HG02588 (cell line): ENCODE results near the gene GLRX5.
"Not testable (repeated sequence)": the region's sequence is repeated elsewhere in the genome, so short reads cannot be mapped to it uniquely, and the experiment has no call there.

Experiments used
- ATAC-seq: cut with Tn5 transposase; IDR thresholded peaks from one replicate; pipeline ENCODE4 v1.9.1; 2021; ENCODE audit warnings: mild to moderate bottlenecking, moderate library complexity; ENCODE audit not compliant: unreplicated experiment

Gene GLRX5

DNA sequence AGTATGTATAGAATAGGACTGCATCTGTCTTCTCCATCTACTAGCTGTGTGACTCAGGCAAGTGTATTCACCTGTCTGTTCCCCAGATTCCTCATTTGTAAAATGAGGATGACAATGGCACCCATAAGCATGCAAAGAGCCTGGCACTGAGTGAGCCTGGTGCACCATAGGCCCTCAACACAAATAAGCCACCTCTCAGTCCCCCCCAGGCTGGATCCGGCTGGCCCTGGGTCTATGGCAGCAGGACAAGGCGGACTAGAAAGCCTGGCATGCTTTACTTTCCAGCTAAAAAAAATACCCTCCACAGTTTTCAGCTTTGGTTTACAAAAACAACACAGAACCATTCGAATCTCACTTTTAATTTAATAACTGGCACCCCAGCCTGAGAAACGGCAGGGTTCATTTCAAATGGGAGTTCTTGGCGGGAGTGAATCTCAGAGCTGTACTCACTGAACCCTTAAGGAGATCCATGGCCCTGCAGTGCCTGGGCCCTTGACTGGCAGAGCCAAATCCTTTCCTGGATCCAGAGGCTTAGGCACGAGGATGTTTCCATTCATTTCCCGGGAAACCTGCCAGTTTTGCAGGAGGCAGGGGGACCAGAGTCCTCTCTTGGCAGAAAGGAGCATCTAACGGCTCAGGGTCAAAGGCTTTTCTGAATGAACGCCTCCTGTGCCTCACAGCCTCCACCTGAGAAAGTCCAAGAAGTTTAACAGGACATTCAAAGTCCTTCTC lies 36.1 kb upstream of the GLRX5 start:
- ATAC-seq = no peak

DNA sequence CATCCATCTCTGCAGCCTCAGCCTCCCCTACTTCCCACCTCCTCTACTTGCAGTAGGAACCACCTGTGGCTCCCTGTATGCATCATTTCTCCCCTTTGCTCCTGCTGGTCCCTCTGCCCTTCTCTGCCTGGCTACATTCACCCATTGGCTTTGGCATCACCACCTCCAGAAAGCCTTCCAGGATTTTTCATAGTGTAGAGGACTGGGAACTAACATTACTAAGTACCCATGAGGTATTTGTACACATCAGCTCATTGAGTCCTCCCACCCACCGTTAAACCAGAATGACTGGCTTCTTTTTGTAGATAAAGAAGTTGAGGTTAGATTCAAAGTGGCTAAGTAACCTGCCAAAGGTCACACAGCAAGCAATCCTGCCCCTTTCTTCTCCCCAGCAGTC lies 35.5 kb upstream of the GLRX5 start:
- ATAC-seq = no peak

DNA sequence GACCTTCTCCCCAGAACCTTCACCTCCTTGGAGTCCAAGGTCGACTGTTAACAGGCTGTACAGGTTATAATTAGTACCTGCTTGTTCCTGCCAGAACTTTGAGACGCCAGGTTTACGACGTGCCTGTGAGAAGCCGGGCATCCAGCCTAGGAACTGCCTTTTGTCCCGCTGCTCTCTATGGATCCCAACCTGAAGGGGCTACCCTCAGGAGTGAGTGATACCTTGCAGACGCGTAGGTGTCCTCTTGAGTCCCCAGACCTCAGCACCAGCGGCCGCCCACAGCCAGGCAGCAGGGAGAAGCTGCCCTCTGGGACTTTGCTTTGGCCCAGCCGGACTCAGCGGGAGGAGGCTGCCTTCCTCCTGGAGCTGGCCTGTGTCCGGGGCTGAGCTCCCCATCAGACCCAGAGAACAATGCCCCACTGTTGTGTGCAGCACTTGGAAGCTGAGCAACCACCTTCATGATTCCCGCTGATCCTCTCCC lies 34.6 kb upstream of the GLRX5 start:
- no peak for ATAC-seq

DNA sequence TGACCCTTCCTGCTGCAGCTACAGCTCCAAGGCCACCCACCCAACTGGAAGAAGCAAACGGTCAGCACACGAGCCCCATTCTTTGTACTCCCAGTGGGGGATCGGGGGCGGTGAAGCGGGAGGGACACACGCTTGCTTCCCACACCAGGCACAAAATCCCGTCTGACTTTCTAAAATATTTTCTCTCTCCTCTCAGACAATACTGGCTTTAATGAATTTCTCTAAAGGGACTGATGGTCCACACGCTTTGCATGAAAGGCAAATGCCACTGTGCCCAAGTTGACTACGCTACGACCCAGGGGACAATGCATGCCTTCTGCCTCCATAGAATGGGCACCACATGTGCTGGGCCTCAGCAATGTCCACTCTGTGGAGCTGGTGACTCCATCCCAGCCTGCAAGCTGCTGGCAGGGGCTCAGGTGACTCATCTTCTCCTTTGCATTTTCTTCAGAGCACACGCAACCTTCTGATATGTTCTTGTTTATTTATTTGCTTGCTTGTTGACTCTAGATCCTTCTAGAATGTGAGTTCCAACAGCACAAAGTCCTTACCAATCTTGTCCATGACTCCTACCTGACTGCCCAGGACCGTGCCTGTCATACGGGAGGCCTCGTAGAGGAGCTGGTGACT lies 34.0 kb upstream of the GLRX5 start:
- no peak for ATAC-seq

DNA sequence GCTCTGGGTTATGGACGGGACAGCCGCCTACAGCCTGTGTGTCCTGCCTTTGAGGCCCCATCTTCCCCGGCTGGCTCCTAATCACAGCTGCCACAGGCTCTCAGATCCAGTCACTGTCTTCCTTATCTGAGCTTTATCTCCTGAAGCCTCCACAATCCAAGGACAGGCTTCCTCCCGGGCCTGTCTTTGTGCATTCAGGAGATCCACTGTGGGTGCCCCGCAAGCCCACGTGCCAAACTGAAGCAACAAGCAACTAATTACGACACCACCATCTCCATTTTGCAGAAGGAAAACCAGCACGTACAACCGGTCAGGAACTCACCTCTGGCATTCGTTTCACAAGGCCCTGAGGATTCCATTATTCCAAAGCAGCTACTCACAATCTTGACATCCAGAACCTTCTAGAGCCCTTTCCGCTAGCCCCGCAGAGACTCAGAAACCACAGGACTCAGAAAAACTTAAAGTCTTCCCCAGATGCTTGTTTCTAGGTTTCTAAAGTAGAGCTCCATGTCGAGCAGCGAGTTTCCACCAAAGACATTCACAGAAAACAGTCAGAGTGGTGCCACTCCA lies 32.4 kb upstream of the GLRX5 start:
- ATAC-seq = no peak

DNA sequence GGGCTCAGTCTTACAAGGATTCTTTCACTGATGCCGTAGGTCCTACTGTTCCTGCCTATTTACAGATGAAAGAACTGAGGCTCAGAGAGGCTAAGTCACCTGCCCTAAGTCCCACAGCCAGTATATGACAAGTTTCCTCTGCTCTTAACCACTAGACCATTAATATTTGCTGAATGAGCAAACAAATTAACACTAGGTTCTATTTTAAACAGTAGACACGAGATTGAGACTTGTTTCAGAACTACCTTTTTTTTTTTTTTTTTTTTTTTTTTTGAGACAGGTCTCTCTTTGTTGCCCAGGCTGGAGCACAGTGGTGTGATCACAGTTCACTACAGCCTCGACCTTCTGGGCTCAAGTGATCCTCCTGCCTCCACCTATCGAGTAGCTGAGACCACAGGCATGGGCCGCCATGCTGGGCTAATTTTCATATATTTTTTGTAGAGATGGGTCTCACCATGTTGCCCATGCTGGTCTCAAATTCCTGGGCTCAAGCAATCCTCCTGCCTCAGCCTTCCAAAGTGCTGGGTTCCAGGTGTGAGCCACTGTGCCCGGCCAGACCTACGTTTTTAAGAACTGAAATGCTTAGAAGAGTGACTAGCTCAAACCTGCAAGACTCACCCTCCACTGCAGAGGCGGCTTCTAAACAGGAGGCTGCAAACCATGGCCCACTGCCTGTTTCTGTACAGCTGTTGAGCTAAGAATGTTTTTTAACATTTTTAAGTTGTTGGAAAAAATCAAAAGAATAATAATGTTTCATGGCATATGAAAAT lies 31.3 kb upstream of the GLRX5 start:
- peak; percentile 44 for ATAC-seq

DNA sequence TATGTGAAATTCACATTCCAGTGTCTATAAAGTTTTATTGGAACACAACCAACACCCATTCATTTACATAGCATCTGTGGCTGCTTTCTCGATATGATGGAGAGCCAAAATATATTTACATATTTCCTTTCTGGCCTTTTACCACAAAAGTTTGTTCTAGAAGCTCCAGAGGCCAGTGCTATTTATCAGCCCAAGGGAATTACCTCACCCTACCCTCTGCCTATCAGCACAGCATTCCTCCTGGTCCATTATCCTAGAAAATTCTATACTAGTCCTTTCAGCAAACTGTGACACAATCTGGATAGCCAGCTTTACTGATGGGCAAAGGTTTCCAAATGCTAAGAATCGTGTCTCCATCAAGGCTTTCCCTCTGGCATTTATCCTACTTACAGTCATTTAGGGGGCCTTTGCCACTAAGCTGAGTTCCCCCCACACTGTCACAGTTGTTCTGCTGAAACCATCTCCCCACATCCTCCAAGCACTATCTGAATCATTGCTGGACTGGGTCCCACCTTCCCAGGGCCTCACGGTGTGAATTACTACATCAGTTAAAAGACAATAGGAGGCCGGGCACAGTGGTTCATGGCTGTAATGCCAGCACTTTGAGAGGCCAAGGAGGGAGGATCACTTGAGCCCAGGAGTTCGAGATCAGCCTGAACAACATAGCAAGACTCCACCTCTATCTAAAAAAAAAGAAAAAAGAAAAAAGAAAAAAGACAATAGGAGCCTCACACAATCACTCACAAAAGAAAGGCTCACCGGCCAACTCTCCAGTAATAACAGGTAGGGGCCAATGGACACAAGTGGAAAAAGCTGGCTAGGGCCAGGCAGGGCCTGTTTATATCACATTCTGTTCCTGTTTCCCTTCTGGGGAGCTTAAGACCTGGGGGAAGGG lies 30.5 kb upstream of the GLRX5 start:
- ATAC-seq = no peak

DNA sequence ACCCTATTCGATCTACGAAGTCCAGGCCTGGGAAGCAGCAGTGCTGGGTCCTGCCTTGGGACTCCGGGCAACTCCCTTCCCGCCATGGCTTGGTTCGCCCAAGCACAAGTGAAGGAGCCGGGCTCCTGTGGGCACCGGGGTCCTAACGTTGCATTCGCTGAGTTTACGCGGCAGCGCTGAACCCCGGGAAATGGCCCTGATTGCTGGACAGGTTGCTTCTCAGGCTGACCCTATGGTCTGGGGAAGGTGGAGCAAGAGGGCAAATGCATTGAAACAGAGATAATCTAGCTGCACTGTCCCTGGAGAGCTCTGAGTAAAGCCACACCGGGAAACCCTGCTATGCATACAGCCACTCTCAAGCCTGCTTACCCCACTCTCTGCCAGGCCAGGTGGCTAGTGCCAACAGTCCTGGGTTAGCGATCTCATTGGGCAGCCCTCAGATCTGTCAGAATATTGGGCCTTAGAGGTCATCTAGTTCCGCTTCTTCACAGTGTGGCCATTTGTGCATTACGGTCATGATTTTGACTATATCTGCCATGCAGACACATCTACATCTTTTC lies 29.7 kb upstream of the GLRX5 start:
- peak; percentile 54 for ATAC-seq

DNA sequence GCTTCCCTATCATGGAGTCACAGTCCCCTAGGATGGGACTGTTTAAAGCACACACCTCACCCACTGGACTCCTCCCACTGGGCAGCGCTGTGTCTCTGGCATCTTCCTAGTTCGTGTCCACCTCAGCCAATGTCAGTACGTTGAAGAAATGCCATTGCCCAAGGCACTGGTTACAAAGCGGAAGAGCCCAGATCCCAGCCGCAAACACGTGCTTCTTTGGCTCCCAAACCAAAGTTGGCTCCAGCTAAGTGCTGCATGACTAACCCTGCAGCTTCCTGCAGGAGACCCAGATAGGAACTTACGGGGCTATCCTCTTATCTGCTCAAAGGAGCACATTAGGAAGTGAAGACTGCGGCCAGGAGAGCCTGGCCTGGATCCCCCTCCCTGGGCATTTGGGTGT lies 27.7 kb upstream of the GLRX5 start:
- no peak for ATAC-seq

DNA sequence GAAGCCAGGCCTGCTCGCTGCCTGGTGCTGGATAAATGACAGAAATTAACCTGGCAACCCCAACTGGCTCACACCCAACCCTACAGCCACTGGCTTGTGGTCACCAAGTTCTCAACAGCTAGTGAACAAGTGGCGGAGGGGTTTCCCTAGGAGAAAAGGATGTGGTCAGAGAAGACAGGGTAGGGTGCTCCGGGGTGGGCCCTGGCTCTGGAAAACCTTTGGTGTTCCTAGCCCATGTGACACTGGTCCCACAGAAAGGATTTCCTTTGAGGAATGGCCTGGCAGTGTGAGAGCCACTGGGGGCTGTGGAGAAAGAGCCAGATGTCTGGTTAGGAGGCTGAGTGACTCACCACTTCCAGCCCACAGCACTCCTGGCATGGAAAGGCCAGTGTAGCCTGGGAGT lies 27.1 kb upstream of the GLRX5 start:
- ATAC-seq = no peak

DNA sequence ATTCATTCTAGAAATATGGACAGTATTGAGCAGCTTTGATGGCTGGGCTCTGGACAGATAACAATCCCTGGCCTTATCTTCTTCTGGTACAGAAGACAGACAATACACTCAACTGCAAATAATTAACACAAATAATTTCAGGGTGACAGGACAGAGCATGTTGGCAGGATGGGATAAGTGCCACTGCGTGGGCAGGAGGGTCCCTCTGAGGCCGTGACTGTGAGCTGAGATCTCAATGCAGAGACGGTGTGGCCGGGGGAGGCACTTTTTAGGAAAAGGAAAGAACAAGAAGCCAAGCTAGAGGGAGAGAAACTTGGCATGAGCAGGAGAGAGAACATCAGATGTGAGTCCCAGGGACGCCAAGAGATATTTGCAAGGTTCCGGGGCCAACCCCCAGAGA lies 26.5 kb upstream of the GLRX5 start:
- no peak for ATAC-seq

DNA sequence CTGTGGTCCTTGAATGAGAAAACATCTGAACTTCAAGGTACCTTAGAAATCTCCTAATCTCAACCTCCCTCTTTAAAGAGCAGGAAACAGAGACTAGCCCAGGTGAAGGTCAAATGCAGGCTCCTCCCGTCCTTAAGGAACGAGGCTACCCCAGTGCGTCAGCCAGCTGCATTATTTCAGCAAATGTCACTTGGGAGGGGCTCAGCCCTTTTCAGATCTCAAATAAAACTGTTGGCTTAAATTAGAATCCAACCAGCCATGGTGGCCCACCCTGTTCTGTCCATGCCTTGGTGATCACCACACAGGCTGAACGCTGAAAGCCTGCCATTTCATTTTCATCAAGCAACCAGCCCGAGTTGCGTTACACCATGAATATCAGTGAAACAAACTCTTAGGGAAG lies 25.4 kb upstream of the GLRX5 start:
- no peak for ATAC-seq

DNA sequence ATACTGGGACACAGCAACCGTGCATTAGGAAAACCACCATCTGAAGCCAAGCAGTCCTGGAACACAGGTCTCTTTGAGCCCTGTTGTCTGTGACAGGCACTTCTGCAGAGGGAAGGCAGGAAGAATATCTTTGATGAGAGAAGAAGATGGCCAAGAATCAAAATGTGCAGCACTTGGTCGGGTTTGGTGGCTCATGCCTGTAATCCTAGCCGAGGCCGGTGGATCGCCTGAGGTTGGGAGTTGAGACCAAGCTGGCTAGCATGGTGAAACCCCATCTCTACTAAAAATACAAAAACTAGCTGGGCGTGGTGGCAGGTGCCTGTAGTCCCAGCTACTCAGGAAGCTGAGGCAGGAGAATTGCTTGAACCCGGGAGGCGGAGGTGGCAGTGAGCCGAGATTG lies 24.5 kb upstream of the GLRX5 start:
- not testable (repeated sequence) for ATAC-seq

DNA sequence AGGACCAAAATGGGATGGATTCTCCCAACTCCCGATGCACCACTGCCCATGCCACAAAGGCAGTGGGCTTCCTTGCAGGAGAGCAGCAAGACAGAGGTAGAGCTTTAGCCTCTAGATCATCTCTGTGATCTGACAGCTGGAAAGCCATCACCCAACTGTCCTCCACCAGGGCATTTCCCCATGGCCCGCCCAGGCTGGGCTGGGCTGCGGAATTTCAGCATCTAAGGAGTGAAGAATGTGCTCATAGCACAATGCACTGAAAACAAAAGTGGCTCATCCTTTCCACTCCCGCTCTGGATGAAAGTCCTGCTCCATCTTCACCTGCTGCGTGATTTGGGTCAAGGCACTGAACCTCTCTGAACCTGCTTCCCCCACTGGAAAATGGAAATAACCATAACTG lies 24.0 kb upstream of the GLRX5 start:
- no peak for ATAC-seq

DNA sequence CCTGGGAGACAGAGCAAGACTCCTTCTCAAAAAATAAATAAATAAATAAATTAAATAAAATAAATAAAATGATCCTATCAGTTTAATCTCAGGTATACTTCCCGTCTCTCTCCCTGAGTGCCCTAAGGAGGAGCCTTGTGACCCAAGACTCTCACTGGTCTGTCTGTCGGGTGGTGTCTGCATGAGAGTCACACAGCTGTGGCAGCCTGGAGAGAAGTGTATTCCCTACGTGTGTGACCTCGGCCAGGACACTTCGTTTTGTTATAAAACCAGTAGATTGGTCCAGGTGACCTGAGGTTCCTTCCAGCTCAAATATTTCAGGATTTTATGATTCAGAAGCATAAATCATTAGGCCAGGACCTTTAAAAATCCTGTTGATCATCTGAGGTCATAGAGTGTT lies 23.2 kb upstream of the GLRX5 start:
- ATAC-seq = no peak

DNA sequence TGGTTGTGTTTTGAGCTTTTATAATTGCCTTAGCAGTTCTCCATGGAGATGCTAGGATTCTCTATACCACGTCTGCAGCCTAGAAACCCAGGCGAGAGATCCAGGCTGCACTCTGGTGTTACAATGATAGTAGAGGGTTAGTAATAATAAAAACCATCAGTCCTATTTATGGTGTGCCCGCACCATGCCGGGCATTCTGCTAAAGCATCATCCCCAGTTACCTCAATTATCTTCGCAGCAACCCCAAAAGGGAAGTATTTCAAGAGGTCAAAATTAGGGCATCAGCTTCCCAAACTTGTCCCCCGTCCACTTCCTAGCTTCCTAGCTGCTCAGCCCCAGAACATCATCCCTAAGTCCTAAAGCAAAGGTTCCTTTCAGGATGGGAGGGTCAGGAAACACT lies 21.6 kb upstream of the GLRX5 start:
- no peak for ATAC-seq

DNA sequence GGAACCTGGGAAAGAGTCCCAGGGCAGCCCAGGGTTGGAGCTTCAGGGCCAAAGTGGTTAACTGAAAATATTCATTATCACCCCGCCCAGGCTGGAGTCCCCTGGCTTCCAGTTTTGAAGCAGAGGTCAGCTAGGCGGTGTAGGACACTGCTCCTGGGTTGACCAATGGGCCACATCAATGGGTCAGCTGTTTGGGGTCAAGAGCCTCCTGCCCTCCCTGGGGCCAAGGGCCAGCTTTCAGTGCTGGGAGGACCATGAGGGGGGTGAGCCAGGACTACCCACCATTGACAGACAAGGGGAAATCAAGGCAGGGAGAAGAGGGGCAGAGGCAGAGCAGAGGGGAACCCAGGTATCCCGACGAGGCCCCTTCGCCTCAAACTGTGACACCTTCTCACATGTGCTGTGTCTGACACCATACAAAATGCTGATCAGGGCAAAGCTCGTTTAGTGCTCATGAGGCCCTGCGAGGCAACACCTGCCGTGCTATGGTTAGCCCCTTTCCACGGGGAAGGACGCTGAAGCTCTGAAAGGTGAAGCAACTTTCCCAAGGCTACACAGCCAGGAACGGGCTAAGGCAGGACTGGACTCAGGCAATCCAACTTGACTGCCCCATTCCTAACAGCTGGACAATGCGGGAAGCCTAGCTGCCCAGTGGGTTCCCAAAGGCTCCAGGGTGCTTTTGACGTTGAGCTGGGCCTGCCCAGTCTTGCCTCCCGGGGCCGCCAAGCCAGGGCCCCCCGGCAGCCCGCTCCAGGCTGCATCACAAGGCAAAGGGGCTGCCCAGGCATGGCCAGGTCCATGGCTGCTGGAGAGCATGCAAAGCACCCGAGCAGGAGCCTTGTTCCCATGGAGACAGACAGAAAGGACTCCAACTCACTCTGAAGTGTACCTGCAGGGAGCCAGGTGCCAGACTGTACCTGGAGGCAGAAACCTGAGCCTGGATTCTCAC lies 20.4 kb upstream of the GLRX5 start:
- ATAC-seq = no peak

DNA sequence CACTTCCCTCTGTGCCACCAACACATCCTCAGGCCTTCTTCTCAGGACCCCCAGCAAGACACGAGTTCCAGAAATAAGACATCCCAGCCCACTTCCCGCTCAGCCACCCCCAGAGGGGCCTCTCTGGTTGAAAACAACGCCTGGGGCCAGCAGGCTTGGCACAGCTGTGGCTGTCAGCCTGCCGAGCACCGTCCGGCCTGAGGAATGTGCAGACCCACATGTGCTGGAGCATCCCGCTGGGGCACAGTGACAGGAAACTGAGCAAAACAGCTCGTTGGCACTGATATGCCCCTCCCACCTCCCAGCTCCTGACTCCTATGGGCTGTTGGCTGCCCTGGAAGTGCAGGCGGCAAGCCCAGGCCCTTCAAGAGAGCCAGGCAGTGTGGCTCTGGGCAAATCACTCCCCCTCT lies 19.8 kb upstream of the GLRX5 start:
- no peak for ATAC-seq
